C1 segment of cervical spinal cord (tissue), 14 donors: ENCODE data around the gene GPLD1.

Source experiments
- DNase-seq, 14 donors: peaks; one replicate each; lab custom pipeline; 2025; lab: John Stamatoyannopoulos, UW

GPLD1 gene

GRCh38 chr6:24458941-24459340 lies 30.4 kb downstream of the GPLD1 start:
- no peak for DNase-seq

- no peak for DNase-seq
These were observed 31.2 kb downstream of the GPLD1 start for GRCh38 chr6:24458134-24458533.

DNA sequence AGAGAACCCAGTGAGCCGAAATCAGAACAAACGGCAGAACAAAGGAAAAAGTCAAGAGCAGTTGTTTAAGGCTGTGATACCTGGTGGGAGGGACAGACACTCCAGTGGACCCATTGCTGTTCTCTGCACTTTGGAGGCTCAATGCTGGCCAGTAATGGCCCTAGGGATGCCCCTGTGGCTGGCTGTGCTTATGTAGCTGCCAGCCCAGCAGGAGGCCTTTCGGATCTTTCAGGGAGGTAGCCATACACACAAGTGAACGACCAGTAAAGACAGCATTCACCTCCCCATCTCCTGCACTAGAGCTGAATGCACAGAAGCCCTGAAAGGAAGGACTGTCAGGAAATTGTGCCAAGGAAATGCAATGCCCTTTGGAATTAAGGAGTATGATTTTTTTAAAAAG lies 34.3 kb downstream of the GPLD1 start:
- no peak for DNase-seq

DNA sequence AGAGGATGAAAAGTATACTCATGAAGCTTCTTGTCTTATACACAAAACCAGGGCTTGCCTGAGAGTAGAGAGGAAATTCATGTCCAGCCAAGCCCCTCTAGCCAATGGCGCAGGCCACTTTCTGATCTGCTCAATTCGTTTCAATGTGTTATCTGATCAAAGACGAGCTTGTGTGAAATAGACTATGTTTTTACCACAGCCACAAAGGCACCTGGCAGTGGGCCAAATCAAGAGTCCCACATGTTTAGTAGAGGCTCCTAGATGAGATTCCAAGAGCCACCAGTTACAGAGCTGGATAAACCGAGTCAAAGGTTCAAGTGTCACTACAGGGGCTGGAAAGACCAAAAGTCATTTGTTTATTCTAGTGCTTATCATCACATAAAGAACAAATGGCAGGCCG lies 34.9 kb downstream of the GPLD1 start:
- DNase-seq: no peak

DNA sequence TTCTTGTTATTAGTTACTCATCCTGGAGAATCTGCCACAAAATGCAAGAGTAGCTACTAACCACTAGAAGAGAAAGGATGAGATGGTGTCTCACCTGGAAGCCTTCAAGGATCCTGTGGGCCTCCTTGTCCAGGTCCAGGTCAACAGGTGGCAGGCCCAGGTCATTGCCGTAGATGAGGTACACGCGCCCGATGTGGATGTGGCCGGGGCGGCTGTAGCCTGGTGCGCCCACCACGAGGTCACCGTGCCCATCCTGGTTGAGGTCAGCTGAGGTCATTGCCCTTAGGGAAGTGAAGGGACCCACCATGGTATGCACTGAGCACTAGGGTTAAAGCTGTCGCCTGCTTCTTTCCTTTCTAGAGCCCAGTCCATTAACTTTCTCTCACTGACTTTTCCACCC lies 35.5 kb downstream of the GPLD1 start:
- DNase-seq: no peak

DNA sequence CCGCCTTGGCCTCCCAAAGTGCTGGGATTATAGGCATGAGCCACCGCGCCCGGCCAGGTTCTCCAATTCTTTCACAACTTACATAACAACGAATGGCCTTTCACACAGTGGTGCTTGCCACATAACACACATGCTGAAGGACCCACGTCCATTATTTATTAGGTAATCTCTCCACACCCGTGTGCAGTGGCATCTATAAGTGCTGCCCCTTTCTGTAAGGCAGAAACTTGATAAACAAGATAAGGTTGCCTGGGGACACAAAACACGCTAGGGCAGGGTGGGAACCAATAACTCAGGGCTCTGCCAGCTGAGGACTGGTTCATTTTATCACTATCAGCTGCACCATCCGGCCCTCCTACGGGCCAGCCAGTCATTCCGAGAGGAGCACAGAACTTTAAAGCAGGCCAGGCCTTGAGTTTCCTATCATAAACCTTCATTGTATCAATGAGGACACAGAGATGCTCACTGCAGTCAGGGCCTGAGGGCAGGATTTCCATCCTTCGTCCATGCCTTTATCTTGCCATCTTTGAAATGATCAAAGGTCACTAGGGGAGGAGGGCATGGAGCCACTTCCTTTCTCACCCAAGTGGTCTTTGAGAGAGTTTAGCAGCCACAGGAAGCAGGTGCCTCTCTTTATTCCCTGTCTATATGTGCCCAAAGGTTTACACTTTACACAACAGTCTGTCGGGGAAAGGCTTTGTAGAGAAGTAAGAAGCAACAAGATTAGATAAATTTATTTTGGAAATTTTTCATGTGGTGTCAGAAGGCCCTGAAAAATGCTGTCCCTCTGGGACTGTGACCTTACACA lies 37.6 kb downstream of the GPLD1 start:
- no peak for DNase-seq

DNA sequence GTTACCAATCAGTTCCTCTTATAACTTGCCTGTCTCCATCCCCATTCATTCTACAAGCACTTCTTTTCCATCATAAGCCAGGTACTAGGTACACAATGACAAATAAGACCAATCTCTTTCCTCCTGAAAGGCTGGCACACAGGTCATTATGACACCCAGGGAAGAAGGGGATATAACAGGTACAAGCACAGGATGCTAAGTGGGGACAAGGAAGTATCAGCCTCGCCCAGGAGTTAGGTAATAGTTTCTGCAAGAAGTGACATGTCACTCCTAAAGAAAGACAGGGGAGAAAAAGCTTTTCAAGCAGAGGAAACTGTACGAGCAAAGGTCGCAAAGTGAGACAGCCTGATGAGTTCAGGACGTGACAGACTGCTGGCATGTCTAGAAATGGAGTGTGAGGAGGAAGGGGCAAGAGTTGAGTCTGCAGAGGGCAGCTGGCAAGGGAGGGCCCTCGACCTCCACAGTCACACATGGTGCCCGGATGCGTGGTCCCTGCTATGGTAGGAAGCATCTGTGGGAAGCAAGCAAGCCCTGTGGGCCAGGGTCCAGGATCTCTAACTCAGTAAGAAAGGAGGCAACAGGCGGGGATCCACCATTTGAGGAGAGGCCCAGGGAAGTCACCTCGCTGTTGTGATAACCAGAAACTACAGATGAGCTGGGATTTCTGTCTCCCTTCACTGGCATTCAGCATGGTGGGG lies 40.4 kb downstream of the GPLD1 start:
- DNase-seq: no peak

- no peak for DNase-seq
These were observed 41.0 kb downstream of the GPLD1 start for GRCh38 chr6:24448396-24448795.

DNA sequence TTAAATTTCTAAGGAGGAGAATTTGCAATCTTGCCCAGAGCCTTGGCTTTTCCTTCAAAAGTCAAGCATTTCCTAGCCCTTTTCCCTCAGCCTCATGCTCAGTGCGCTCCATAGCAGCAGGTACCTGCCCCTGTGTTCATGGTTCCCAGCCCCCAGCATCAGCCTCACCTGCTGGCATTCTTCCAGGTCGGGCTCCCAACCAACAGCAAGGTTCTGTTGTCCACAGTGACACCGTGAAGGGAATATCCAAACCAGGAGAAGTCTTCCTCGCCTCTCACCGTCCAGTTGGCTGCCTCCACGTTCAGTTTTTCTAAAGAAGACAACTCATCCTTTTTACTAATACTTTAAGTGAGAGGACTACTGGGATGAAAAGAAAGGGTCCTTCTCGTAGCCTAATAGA lies 42.7 kb downstream of the GPLD1 start:
- no peak for DNase-seq

DNA sequence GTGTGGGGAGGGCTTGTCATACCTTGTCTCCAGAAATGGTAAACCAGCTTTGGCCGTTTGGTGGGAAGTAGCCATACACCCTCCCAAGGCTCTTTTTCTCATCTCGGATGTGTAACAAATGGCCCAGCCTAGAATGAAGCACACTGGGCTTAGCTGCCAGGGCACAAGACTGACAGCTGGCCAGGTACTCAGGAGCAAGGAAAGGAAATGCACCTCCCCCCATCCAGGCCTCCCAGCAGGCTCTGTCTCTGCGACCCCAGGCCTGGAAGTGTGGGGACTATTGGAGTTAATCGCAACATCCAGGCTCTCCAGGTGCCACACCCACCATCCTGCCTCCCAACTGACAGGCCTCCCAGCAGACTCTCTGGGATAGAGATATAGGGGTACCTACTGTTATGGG lies 43.7 kb downstream of the GPLD1 start:
- no peak for DNase-seq

GRCh38 chr6:24444588-24444987 lies 44.8 kb downstream of the GPLD1 start:
- DNase-seq: no peak

DNA sequence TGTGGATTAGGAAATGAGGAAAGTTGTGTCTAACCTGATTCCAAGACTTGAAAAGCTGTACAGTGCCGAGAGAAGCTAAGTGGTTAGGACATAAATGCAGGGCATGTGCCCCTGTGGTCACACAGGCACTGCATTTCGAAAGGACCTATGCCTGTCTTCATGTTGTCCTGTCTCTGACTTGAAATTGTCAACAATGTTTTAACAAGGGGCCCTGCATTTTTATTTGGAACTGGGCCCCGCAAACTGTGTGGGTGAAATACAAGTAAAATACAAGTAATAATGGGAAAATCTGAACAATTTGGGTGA lies 47.8 kb downstream of the GPLD1 start:
- no peak for DNase-seq

- no peak for DNase-seq
These were observed 48.3 kb downstream of the GPLD1 start for GRCh38 chr6:24440897-24441598.

GRCh38 chr6:24439858-24440539 lies 49.4 kb downstream of the GPLD1 start:
- no peak for DNase-seq

- DNase-seq: no peak
These were observed 52.4 kb downstream of the GPLD1 start for GRCh38 chr6:24436979-24437378.

DNA sequence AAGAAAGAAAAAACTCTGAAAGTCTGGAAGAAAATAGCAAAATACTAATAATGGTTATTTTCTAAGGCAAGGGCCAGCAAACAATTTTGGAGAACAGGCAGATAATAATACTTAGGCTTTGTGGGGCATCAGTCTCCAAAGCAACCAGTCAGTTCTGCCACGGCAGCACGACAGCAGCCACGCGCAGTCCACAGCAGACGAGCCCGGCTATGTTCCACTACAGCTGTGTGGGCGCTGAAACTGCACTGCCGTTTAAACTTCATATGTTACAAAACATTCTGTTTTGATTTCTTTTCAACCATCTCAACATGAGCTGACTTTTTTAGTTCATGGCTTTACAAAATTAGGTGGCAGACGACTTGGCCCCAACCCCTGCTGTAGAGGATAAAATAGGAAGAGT lies 56.8 kb downstream of the GPLD1 start:
- no peak for DNase-seq

DNA sequence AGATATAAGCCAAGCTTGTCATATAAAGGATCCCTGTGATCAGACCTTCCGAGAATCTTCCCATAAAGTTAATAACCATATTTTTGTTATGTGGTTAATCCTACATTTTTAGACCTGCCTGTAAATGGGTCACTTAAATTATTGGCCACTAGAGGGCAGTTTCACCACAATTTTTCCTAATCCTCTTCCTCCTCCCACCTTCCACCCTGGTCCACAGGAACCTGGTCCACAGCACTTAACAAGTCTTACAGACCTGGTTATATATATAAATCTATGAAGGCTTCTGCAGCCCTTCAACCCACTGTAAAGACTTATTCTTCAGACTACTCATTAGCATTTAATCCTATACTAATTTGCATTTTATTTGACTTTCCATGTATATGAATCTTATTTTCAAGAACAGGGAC lies 58.3 kb downstream of the GPLD1 start:
- no peak for DNase-seq

DNA sequence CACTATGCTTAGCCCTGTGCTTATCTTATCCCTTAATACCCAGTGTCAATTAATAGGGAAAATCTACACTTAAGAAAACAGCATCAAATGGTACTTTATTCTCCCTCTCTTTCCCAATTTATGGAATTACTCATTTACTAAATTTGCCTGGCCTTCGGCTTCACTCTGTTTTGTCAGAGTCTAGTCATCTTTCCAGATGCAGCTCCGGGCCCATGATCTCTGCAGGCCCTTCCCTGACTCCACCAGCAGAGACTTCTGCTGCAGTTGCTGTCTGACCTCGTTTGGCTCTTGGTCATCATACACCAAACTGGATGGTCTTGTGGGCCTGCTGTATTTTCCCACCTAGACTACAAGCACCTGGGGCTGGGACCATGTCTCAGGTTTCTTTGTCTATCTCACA lies 59.3 kb downstream of the GPLD1 start:
- no peak for DNase-seq

DNA sequence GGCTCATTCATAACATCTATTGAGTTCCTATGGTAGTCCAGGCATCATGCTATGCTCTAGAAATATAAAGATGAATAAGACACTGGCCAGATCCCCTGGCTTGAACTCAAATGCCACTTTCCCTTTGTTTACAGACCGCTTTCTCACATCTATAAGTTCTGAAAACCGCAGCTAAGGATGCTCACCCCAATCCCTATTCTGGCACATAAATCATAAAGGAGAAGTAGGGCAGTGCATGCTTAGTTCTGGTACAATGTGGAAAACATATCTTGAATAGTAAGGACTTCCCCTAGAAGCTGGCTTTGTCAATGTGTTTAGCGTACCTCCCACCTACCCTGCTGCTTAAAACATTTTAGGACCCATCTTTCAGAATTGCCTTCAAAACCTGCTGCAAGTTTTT lies 60.2 kb downstream of the GPLD1 start:
- DNase-seq: no peak

DNA sequence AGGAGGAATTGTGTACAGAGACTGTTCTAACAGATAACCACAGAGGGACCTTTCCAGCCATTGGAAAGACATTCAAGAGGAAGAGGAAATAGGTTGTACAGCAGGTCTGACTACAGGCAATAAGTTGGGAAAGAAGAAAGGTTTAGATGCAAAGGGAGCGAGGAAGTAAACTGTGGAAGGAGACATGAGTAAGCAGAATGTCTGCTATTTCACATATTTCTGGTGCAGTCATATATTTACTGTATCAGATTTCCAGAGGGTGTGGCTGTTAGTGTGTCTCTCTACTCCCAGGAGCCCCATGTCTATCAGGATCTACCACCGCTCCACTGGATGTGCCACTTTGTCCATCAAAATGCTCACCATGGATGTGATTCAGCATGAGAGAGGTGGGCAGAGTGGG lies 60.8 kb downstream of the GPLD1 start:
- no peak for DNase-seq

GRCh38 chr6:24426729-24427446 lies 62.5 kb downstream of the GPLD1 start:
- DNase-seq: no peak

- no peak for DNase-seq
These were observed 64.3 kb downstream of the GPLD1 start for GRCh38 chr6:24425091-24425490.
